Natural killer cell (primary cell): ENCODE measurements around the gene TPX2. TPM values are rescaled to one million over a fixed set of nuclear protein-coding genes. Genes with fewer than 3 reads are reported as not detected.

Source experiments
- ATAC-seq, 3 donors: fragments of 150-1000 bp in 2 of 3; fragments of 200-7000 bp in 1 of 3; cut with Tn5 transposase; 1 replicate in 1 of 3; 2 replicates in 2 of 3; pipeline ENCODE4 v1.10.0; 2021; ENCODE audit warnings: mild to moderate bottlenecking in 2 of 3, moderate library complexity in 2 of 3
- DNase-seq, 2 donors: peaks; one replicate each; pipeline versions ENCODE4 v3.0.0 to v3.0.0-alpha.2; 2013 to 2021; ENCODE audit warnings: mixed read lengths in 1 of 2
- H3K27ac ChIP-seq: one replicate; pipeline ENCODE4 v1.5.1; 2013; ENCODE audit warnings: mild to moderate bottlenecking, low read length
- H3K27me3 ChIP-seq: one replicate; pipeline ENCODE4 v1.6.1; 2013; ENCODE audit warnings: low read length; ENCODE audit not compliant: control insufficient read depth, insufficient read depth
- H3K36me3 ChIP-seq: one replicate; pipeline ENCODE4 v1.6.1; 2013; ENCODE audit warnings: low read length; ENCODE audit not compliant: control insufficient read depth, insufficient read depth
- H3K4me1 ChIP-seq: one replicate; pipeline ENCODE4 v1.6.1; 2013; ENCODE audit warnings: low read length; ENCODE audit not compliant: control insufficient read depth, insufficient read depth
- H3K4me3 ChIP-seq: one replicate; pipeline ENCODE4 v1.5.1; 2013; ENCODE audit warnings: low read length
- H3K9me3 ChIP-seq: one replicate; pipeline ENCODE4 v1.6.1; 2013; ENCODE audit warnings: low read length; ENCODE audit not compliant: control insufficient read depth, insufficient read depth
- H3K27ac Mint-ChIP-seq, 2 donors: one replicate each; pipeline ENCODE4 v1.8.0; 2022; ENCODE audit warnings: mild to moderate bottlenecking in 2 of 2, mixed read lengths in 2 of 2, moderate library complexity in 1 of 2
- H3K27me3 Mint-ChIP-seq, 2 donors: one replicate each; pipeline ENCODE4 v1.8.0; 2022; ENCODE audit warnings: low read depth in 2 of 2, mixed read lengths in 2 of 2
- H3K36me3 Mint-ChIP-seq: one replicate; pipeline ENCODE4 v1.8.0; 2022; ENCODE audit warnings: mixed read lengths
- H3K4me1 Mint-ChIP-seq, 2 donors: one replicate each; pipeline ENCODE4 v1.8.0; 2022; ENCODE audit warnings: mixed read lengths in 2 of 2
- H3K4me3 Mint-ChIP-seq: one replicate; pipeline ENCODE4 v1.8.0; 2022; ENCODE audit warnings: mild to moderate bottlenecking, moderate library complexity, mixed read lengths
- H3K9me3 Mint-ChIP-seq, 2 donors: one replicate each; pipeline ENCODE4 v1.8.0; 2022; ENCODE audit warnings: mixed read lengths in 2 of 2
- CTCF ChIP-seq: fragments of 200-600 bp; IDR thresholded peaks from one replicate; pipeline ENCODE4 v1.8.0; 2022; ENCODE audit warnings: antibody characterized with exemption
- WGBS: methylation state at CpG from one replicate; pipeline ENCODE4 v1.1.7; 2013; ENCODE audit warnings: missing lambda C conversion rate; ENCODE audit not compliant: insufficient coverage; 5-methylcytosine and 5-hydroxymethylcytosine counted together
- intact Hi-C: fragments of 100-400 bp; cut with micrococcal nuclease; formaldehyde crosslinking; loops from one replicate; pipeline ENCODE4 v1.14.2; 2022
- total RNA-seq, 4 donors: library from RNA; stranded (reverse); fragments of 120-200 nt in 1 of 4; gene quantifications; one replicate each; pipeline versions ENCODE4 v1.2.3 to v1.2.4, GENCODE V29; 2013 to 2022

Gene TPX2
- total RNA-seq, 3 donors from 2014 or later (not counting 1 experiment from before 2014, with no cell fraction given): 2.2 to 4.2 (median 2.2) TPM

- intact Hi-C loops: no loop called here
- H3K36me3 Mint-ChIP-seq: peaks cover 5% of the 10 kb centered on the region
- WGBS: 94% methylated on average over 7 of the region's 9 CpGs
- Histone ChIP-seq H3K4me3 (no peak overlapping the region), H3K27me3 (no peaks in the 10 kb centered on the region), H3K36me3 (peaks cover 50% of the 10 kb centered on the region), H3K27ac (peak overlapping the region; percentile 5), H3K4me1 (peaks cover 65% of the 10 kb centered on the region), H3K9me3 (no peaks in the 10 kb centered on the region)
- DNase-seq (no peak), ATAC-seq (no peak)
- H3K27ac Mint-ChIP-seq: peak overlapping the region; percentile 84 to 97
- TF ChIP-seq CTCF: no peak
- peak overlapping the region; percentile 47 for H3K4me3 Mint-ChIP-seq
- H3K27me3 Mint-ChIP-seq: no peaks in the 10 kb centered on the region
- H3K4me1 Mint-ChIP-seq: peaks cover 88 to 96% of the 10 kb centered on the region in 2 donors
- no peaks in the 10 kb centered on the region for H3K9me3 Mint-ChIP-seq
Measured at GRCh38 chr20:31713312-31714273, 25.5 kb upstream of the TPX2 start.

GRCh38 chr20:31715766-31716165 is 23.3 kb upstream of the TPX2 start:
- H3K36me3 ChIP-seq: peaks cover 51% of the 10 kb centered on the region
- H3K4me1 ChIP-seq: peaks cover 68% of the 10 kb centered on the region

GRCh38 chr20:31716351-31716750 is 22.7 kb upstream of the TPX2 start:
- no peaks in the 10 kb centered on the region for H3K9me3 Mint-ChIP-seq
- Histone ChIP-seq H3K27me3 (no peaks in the 10 kb centered on the region), H3K36me3 (peaks cover 47% of the 10 kb centered on the region), H3K27ac (peak overlapping the region; percentile 47), H3K4me1 (peaks cover 70% of the 10 kb centered on the region), H3K4me3 (no peak overlapping the region), H3K9me3 (no peaks in the 10 kb centered on the region)
- intact Hi-C loops: no loop called here
- no peak for TF ChIP-seq CTCF
- 100% methylated on average over 1 of the region's 1 CpG for WGBS
- peak overlapping the region; percentile 84 to 97 for H3K27ac Mint-ChIP-seq
- H3K4me1 Mint-ChIP-seq: peaks cover 92 to 98% of the 10 kb centered on the region in 2 donors
- no peak for ATAC-seq
- no peaks in the 10 kb centered on the region for H3K27me3 Mint-ChIP-seq
- peak overlapping the region; percentile 90 for H3K4me3 Mint-ChIP-seq
- H3K36me3 Mint-ChIP-seq: peaks cover 5% of the 10 kb centered on the region
- DNase-seq: no peak

More at GRCh38 chr20:31715766-31716165, 23.3 kb upstream of the TPX2 start:
- H3K36me3 Mint-ChIP-seq: peaks cover 5% of the 10 kb centered on the region
- no peaks in the 10 kb centered on the region for H3K9me3 Mint-ChIP-seq
- DNase-seq (no peak), ATAC-seq (no peak)
- no peaks in the 10 kb centered on the region for H3K27me3 Mint-ChIP-seq
- no peak for TF ChIP-seq CTCF
- peak overlapping the region; percentile 90 for H3K4me3 Mint-ChIP-seq
- 28% methylated on average over 3 of the region's 3 CpGs for WGBS
- no peaks in the 10 kb centered on the region for H3K9me3 ChIP-seq
- intact Hi-C loops: no loop called here
- H3K27ac ChIP-seq: peak overlapping the region; percentile 16
- H3K4me1 Mint-ChIP-seq: peaks cover 92 to 98% of the 10 kb centered on the region in 2 donors
- no peaks in the 10 kb centered on the region for H3K27me3 ChIP-seq
- H3K27ac Mint-ChIP-seq: peak overlapping the region; percentile 84 to 97
- no peak overlapping the region for H3K4me3 ChIP-seq
